GM12801 (cell line): ENCODE data around the gene FXYD4.

Experiments used
- CTCF ChIP-seq: IDR thresholded peaks from one replicate; pipeline ENCODE4 v1.5.1; 2011; ENCODE audit warnings: control low read depth; ENCODE audit not compliant: insufficient read length; ENCODE audit errors: extremely low read depth

The FXYD4 gene

GRCh38 chr10:43396928-43397624, 25.6 kb downstream of the FXYD4 start:
- TF ChIP-seq CTCF = no peak

DNA sequence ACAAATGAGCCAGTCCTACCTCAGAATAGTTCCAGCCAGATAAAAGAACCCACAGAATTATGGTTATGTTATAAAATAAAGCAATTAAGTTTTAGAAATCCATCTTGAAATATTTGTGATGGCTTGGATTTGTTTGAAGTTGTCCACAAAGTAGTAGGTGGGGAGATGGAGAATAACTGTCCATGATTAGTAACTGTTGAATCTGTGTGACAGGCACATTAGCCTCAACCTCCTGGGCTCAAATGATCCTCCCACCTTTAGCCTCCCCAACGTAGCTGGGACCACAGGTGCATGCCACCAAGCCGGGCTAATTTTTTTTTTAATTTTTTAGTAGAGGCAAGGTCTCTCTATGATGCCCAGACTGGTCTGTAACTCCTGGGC, 27.5 kb downstream of the FXYD4 start:
- no peak for TF ChIP-seq CTCF

- TF ChIP-seq CTCF = no peak
These were observed 28.2 kb downstream of the FXYD4 start for GRCh38 chr10:43399320-43400310.

DNA sequence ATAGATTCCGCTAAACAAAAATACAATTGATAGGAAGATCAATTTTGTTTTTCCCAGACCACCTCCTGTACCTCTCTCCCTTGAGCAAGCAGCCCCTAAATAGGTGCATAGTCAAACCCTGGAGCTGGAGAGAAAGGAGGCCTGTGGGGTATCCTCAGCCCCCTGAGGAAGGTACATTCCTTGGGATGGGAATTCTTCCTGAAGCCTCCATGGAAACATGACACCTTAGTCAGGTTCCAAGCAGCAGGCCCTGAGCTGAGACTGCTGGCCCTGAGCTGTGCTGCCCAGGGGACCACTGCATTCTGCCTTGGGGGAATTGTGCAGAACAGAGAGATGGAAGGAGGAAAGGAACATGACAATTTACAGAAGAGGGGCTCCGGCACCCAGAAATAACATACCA, 30.2 kb downstream of the FXYD4 start:
- TF ChIP-seq CTCF = no peak

DNA sequence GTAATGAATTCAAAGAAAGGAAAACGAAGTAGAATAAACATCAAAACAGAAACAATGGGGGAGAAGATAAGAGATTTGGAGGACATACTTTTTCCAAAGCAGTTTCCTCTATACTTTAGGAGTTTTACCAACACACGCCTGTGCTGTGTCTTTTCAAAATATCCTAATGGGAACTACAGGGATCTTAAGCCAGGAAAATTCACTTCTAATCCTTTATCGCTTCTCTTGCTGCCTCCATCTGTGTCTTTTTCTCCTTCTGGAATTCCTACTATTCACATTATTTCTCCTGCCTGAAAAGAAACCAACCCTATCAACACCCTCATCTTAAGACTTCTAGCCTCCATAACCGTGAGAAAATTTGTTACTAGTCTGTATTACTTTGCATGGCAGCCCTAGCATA, 30.7 kb downstream of the FXYD4 start:
- no peak for TF ChIP-seq CTCF

DNA sequence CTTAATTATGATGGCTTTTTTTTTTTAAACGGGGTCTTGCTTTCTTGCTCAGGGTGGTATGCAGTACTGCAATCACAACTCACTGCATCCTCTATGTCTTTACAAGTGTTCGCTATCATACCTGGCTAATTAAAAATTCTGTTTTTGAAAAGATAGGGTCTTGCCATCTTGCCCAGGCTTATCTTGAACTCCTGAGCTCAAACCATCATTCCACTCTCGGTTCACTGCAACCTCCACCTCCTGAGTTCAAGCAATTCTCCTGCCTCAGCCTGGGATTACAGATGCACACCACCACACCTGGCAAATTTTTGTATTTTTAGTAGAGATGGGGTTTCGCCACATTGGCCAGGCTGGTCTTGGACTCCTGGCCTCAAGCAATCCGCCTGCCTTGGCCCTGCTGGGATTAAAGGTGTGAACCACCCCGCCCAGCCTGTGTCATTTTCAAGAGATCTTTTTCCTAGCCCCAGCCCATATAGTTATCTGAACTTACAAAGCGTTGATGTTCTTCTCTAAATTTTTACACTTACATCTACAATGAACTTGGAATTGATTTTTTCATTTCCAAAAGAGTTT, 31.5 kb downstream of the FXYD4 start:
- no peak for TF ChIP-seq CTCF

GRCh38 chr10:43403911-43404703, 32.7 kb downstream of the FXYD4 start:
- no peak for TF ChIP-seq CTCF
